ENCODE data around the gene ITGAL.
A peak's percentile ranks its signal among the peaks of the same experiment; 100 is the strongest.

Gene ITGAL

DNA sequence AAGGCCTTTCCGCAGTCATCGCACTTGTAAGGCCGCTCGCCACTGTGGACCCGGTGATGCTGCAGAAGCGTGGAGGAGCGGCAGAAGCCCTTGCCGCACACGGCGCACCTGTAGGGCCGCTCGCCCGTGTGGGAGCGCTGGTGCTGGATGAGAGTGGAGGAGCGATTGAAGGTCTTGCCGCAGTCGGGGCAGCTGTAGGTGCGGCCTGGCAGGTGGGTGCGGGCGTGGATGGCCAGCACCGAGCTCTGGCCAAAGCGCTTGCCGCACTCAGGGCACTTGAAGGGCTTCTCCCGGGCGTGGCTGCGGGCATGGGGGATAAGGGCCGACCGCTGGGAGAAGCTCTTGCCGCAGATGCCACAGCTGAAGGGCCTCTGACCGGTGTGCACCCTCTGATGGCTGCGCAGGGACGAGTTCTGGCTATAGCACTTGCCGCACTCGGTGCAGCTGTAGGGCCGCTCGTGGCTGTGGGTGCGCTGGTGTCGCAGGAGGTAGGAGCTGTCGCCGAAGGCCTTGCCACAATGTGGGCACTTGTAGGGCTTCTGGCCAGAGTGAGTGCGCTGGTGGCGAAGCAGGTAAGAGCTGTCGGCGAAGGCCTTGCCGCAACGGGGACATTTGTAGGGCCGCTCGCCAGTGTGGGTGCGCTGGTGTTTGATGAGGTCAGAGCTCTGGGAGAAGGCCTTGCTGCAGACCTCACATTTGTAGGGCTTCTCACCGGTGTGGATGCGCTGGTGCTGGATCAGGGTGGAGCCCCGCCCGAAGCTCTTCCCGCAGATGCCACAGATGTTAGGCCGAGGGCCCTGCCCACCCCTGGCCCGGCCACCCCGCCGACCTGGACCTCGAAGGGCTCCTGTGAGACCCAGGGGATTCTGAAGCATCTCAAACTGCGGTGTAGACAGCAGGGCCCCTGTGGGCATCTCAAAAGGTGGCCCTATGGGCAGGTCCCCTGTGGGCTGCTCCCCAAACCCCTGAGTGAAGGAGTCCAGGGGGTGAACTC is 52.3 kb downstream of the ITGAL start:
- H3K27ac ChIP-seq (ENCODE audit: low read depth, low read length) = no peak overlapping the region
- no peaks in the 10 kb centered on the region for H3K27me3 ChIP-seq (ENCODE audit: control insufficient read depth in 5 of 5, insufficient read depth in 4 of 5, low read length in 5 of 5)
- no peaks in the 10 kb centered on the region for H3K9me3 ChIP-seq (ENCODE audit: control insufficient read depth in 5 of 5, low read length in 5 of 5)
- no peak overlapping the region for H3K9ac ChIP-seq (ENCODE audit: low read length in 5 of 5)
- peaks cover 0 to 8% (median 6%) of the 10 kb centered on the region in 5 donors for H3K36me3 ChIP-seq (ENCODE audit: control insufficient read depth in 5 of 5, insufficient read depth in 5 of 5, low read length in 5 of 5)
- H3K4me3 ChIP-seq (ENCODE audit: low read depth in 1 of 5, low read length in 5 of 5) = peak overlapping the region in 1 of 5 donors; percentile 30
- H3K4me1 ChIP-seq (ENCODE audit: control insufficient read depth in 5 of 5, insufficient read depth in 5 of 5, low read length in 5 of 5) = peaks cover 7 to 40% (median 31%) of the 10 kb centered on the region in 5 donors

DNA sequence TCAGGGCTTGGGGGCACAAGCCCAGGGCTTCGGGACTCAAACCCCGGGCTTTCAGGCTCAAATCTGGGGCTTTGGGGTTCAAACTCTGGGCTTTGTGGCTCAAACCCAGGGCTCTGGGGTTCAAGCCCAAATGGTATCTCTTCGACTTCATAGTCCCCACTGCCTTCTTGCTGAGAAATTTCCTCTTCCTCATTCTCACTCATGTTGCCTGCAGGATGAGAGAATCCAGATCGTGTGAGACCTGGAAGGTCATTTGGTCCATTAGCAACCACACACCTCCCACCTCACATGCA is 53.2 kb downstream of the ITGAL start:
- Histone ChIP-seq H3K27ac (ENCODE audit: low read depth, low read length) (peak overlapping the region; percentile 69), H3K27me3 (ENCODE audit: control insufficient read depth in 5 of 5, insufficient read depth in 4 of 5, low read length in 5 of 5) (no peaks in the 10 kb centered on the region), H3K9me3 (ENCODE audit: control insufficient read depth in 5 of 5, low read length in 5 of 5) (no peaks in the 10 kb centered on the region), H3K4me3 (ENCODE audit: low read depth in 1 of 5, low read length in 5 of 5) (peak overlapping the region; percentile 50 to 89 (median 66)), H3K36me3 (ENCODE audit: control insufficient read depth in 5 of 5, insufficient read depth in 5 of 5, low read length in 5 of 5) (peaks cover 0 to 11% (median 9%) of the 10 kb centered on the region in 5 donors), H3K4me1 (ENCODE audit: control insufficient read depth in 5 of 5, insufficient read depth in 5 of 5, low read length in 5 of 5) (peaks cover 7 to 40% (median 31%) of the 10 kb centered on the region in 5 donors), H3K9ac (ENCODE audit: low read length in 5 of 5) (peak overlapping the region; percentile 44 to 75 (median 71))

DNA sequence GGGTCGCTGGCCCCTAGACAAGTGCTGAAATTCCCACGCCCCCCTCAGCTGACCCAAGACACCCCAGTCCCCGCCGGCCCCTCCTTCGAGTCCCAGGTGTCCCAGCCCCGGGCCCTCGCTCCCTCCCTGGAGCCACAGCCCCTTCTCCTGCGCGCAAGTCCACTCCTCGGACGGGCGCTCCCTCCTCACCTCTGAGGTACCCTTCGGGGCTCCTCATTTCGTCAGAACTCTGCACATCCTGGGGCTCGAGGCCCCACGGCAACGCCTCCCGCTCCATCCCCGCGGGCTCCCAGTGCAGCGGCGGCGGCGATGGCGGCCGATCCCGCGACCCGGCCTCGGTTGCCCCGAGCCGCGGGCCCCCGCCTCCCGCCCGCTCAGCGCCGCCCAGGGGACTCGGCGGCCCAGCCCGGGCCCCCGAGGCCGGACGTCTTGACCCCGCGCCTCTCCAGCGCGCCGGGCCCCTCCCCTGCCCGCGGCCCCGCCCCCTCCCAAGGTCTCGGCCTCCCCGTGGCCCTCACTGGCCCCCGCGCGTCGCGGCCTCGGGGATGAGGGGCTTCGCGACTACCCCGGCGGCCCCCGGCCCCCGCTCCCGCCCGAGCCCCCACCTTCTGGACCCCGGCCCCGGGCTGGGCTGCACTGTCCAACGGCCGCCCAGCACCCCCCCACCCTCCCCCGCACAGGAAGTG is 53.7 kb downstream of the ITGAL start, which contains the start of gene ZNF768:
Gene ZNF768, minus strand, starts transcription at position 430 of the 686 bp plus-strand sequence. Its CDS starts 153 bp downstream, at position 277.
- Histone ChIP-seq H3K4me1 (ENCODE audit: control insufficient read depth in 5 of 5, insufficient read depth in 5 of 5, low read length in 5 of 5) (peaks cover 7 to 40% (median 31%) of the 10 kb centered on the region in 5 donors), H3K27ac (ENCODE audit: low read depth, low read length) (peak within 1 kb of the TSS; percentile 94), H3K9me3 (ENCODE audit: control insufficient read depth in 5 of 5, low read length in 5 of 5) (no peaks in the 10 kb centered on the region), H3K27me3 (ENCODE audit: control insufficient read depth in 5 of 5, insufficient read depth in 4 of 5, low read length in 5 of 5) (no peaks in the 10 kb centered on the region), H3K36me3 (ENCODE audit: control insufficient read depth in 5 of 5, insufficient read depth in 5 of 5, low read length in 5 of 5) (peaks cover 0 to 16% (median 13%) of the 10 kb centered on the region in 5 donors), H3K9ac (ENCODE audit: low read length in 5 of 5) (peak within 1 kb of the TSS; percentile 44 to 92 (median 87)), H3K4me3 (ENCODE audit: low read depth in 1 of 5, low read length in 5 of 5) (peak within 1 kb of the TSS; percentile 73 to 89 (median 75))

DNA sequence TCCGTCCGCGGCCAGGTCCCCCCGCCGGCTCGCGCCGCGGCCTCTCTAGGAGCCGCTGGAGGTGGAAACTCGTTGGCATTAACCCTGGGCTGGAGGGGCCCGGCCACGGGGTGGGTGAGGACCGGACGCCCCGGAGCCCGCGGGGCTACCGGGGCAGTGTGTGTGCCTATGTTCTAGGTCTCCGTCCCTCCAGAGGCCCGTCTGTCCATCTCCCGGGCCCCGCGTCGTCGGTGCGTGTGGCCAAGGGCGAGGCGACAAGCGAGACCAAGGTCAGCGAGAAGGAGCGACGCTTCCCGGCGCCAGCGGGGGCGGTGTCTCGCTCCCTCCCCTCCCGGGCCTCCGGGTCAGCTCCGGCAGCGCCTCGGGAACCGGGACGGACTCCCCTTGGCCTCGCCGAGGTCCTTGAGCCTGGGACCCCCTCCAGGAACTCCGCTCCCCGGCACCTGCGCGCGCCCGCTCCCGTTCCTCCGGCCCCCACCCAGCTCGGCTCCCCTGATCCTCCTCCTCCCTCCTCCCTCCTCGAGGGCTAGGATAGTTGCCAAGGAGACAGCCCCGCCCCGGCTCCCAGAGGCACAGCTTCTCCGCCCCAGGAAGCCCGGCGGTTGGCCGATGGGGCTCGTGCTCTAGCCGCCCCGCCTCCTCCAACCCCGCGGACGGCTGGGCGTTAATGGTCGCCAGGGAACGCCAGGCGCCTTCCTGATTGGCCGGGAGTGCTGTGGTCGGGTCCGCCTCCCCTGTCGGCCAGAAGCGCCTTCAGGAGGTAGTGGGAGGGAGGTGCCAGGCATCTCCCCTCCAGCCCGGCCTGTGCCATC is 54.5 kb downstream of the ITGAL start:
- Histone ChIP-seq H3K9me3 (ENCODE audit: control insufficient read depth in 5 of 5, low read length in 5 of 5) (no peaks in the 10 kb centered on the region), H3K36me3 (ENCODE audit: control insufficient read depth in 5 of 5, insufficient read depth in 5 of 5, low read length in 5 of 5) (peaks cover 0 to 22% (median 16%) of the 10 kb centered on the region in 5 donors), H3K4me3 (ENCODE audit: low read depth in 1 of 5, low read length in 5 of 5) (peak overlapping the region; percentile 73 to 89 (median 75)), H3K4me1 (ENCODE audit: control insufficient read depth in 5 of 5, insufficient read depth in 5 of 5, low read length in 5 of 5) (peaks cover 7 to 40% (median 31%) of the 10 kb centered on the region in 5 donors), H3K9ac (ENCODE audit: low read length in 5 of 5) (peak overlapping the region in 4 of 5 donors; percentile 69 to 92 (median 88)), H3K27ac (ENCODE audit: low read depth, low read length) (peak overlapping the region; percentile 94), H3K27me3 (ENCODE audit: control insufficient read depth in 5 of 5, insufficient read depth in 4 of 5, low read length in 5 of 5) (no peaks in the 10 kb centered on the region)

DNA sequence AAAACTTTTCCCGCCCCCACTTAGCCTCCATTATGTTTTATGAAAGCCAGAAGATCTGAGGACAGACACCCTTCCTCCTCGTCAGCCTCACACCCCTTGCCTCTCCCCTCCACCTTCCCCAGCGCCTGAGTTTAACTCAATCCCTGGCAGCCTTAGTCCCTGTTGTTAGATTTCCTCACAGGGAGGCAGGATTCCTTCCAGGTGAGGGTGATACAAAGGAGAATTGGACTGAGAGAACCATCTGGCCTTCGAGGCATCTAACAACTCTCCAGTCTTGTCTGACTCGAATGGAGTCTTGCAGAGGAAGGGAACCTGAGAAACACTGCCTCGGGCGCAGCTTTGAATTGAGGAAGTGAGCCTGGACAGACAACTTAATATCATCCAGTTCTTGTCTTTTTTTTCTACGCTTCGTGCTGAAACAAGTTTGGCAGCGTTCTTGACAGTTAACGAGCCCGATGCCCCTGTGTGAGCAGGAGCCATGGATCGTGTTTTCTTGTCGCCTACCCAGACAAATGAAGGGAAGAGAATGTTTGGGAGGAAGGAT is 55.2 kb downstream of the ITGAL start:
- H3K9ac ChIP-seq (ENCODE audit: low read length in 5 of 5) = peak overlapping the region in 3 of 5 donors; percentile 49 to 77 (median 52)
- peaks cover 7 to 40% (median 31%) of the 10 kb centered on the region in 5 donors for H3K4me1 ChIP-seq (ENCODE audit: control insufficient read depth in 5 of 5, insufficient read depth in 5 of 5, low read length in 5 of 5)
- peaks cover 0 to 28% (median 21%) of the 10 kb centered on the region in 5 donors for H3K36me3 ChIP-seq (ENCODE audit: control insufficient read depth in 5 of 5, insufficient read depth in 5 of 5, low read length in 5 of 5)
- H3K27me3 ChIP-seq (ENCODE audit: control insufficient read depth in 5 of 5, insufficient read depth in 4 of 5, low read length in 5 of 5) = no peaks in the 10 kb centered on the region
- H3K27ac ChIP-seq (ENCODE audit: low read depth, low read length) = peak overlapping the region; percentile 94
- peak overlapping the region; percentile 5 to 89 (median 73) for H3K4me3 ChIP-seq (ENCODE audit: low read depth in 1 of 5, low read length in 5 of 5)
- H3K9me3 ChIP-seq (ENCODE audit: control insufficient read depth in 5 of 5, low read length in 5 of 5) = no peaks in the 10 kb centered on the region

DNA sequence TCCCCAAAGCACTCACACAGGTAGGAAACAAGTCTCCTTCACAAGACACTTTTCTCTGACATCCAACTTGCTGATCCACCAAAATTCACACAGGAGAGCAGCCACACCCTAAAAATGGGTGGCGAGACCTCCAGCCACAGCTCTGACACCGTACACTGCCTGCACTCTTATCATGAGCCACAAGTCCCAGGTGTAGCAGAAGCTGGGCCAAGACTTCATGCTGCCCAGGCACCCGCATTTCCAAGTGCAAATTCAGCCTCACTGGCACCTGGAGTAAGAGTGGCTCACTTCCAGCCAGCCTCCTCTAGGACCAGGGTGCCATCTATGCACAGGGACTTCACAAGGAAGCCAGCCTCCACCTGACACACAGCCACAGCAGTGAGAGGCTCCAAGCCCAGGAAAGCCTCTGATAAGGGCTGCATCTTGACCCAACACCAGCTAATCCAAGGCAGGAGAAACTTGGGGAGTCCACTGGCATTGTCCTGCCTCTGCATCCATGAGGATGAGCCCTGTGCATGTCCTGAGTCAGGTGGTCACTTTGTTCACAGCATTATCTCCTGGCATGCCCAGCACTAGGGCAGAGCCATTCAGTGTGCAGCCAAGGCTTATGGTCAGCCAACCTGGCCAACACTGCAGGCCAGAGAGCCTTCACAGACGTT is 56.4 kb downstream of the ITGAL start:
- peaks cover 0 to 32% (median 24%) of the 10 kb centered on the region in 5 donors for H3K36me3 ChIP-seq (ENCODE audit: control insufficient read depth in 5 of 5, insufficient read depth in 5 of 5, low read length in 5 of 5)
- peaks cover 7 to 50% (median 41%) of the 10 kb centered on the region in 5 donors for H3K4me1 ChIP-seq (ENCODE audit: control insufficient read depth in 5 of 5, insufficient read depth in 5 of 5, low read length in 5 of 5)
- peak overlapping the region in 1 of 5 donors; percentile 43 for H3K9ac ChIP-seq (ENCODE audit: low read length in 5 of 5)
- no peak overlapping the region for H3K27ac ChIP-seq (ENCODE audit: low read depth, low read length)
- no peaks in the 10 kb centered on the region for H3K9me3 ChIP-seq (ENCODE audit: control insufficient read depth in 5 of 5, low read length in 5 of 5)
- no peak overlapping the region for H3K4me3 ChIP-seq (ENCODE audit: low read depth in 1 of 5, low read length in 5 of 5)
- H3K27me3 ChIP-seq (ENCODE audit: control insufficient read depth in 5 of 5, insufficient read depth in 4 of 5, low read length in 5 of 5) = no peaks in the 10 kb centered on the region

DNA sequence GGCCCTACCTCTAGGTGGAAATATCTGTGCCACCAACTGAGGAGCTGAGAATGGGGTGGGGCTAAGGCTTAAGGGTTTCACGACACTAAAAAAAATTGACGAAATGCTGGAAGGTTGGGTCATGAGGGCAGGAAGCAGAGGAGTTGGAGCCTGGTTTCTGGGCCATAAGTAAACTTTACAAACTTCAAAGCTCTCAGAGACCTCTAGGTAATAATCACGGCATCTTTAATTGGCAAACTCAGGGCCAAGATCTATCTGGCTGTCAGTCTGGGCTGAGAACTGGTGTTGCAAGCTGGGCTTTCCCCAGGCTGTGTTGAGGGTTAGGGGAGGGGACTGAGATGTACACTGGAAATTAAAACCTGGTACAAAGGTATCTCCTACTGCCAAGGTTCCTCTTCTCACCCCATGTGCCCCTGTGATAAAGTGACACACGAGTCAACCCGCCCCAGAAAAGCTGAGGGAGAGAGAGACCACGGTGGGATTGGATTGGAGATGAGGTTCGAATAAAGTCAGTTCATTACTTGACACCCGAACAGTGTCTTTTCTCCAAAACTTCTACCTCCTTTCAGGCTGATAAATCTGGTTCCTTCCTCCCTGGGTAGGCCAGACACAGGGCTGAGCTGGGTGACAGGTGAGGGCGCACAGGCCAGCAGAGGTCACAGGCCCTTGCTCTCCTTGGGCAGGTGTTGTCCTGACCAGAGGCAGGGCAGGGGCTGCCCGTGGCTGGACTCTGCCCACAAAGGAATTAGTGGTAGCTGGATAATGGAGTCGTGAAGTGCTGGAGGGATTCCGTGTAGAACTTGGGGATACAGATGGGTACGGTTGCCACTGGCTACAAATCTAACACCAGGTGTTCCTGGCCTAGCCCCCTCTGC is 57.9 kb downstream of the ITGAL start:
- Histone ChIP-seq H3K36me3 (ENCODE audit: control insufficient read depth in 5 of 5, insufficient read depth in 5 of 5, low read length in 5 of 5) (peaks cover 0 to 24% (median 17%) of the 10 kb centered on the region in 5 donors), H3K27me3 (ENCODE audit: control insufficient read depth in 5 of 5, insufficient read depth in 4 of 5, low read length in 5 of 5) (no peaks in the 10 kb centered on the region), H3K4me3 (ENCODE audit: low read depth in 1 of 5, low read length in 5 of 5) (no peak overlapping the region), H3K9me3 (ENCODE audit: control insufficient read depth in 5 of 5, low read length in 5 of 5) (no peaks in the 10 kb centered on the region), H3K4me1 (ENCODE audit: control insufficient read depth in 5 of 5, insufficient read depth in 5 of 5, low read length in 5 of 5) (peaks cover 7 to 51% (median 40%) of the 10 kb centered on the region in 5 donors), H3K27ac (ENCODE audit: low read depth, low read length) (peak overlapping the region; percentile 24), H3K9ac (ENCODE audit: low read length in 5 of 5) (no peak overlapping the region)

DNA sequence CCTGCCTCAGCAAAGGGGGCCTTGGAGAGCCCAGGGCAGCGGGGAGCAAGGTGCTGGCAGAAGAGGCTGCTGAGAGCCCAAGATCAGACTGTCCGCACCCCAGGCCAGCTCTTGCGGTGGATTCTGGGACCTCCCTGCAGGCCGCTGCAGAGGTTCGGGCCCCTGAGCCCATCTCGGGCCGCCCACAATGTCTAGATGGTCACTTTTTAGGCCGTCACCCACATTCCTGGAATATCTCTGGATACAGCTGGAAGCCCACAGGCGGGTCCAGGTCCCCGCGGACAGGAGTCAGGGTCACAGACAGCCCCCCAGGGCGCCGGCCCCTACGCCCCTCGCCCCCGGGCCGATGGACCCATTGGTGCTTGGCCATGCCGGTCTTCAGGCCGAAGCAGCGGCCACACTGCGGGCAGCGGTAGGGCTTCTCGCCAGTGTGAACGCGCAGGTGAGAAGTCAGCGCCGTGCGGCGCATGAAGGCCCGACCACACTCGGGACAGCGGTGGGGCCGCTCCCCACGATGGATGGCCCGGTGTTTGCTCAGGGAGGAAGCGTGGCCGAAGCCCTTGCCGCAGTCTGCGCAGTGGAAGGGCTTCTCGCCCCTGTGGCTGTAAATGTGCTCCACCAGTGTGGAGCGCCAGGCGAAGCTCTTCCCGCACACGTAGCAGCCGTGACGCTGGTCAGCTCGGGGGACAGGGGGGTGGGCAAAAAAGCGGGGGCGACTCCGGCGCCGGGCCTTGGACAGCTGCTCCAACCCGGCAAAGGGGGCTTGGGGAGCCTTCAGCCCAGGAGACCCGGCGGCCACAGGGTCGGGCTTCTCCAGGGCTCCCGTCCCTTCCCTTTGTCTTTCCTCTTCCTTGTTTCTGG is 60.0 kb downstream of the ITGAL start:
- H3K9me3 ChIP-seq (ENCODE audit: control insufficient read depth in 5 of 5, low read length in 5 of 5) = no peaks in the 10 kb centered on the region
- H3K4me3 ChIP-seq (ENCODE audit: low read depth in 1 of 5, low read length in 5 of 5) = no peak overlapping the region
- no peaks in the 10 kb centered on the region for H3K27me3 ChIP-seq (ENCODE audit: control insufficient read depth in 5 of 5, insufficient read depth in 4 of 5, low read length in 5 of 5)
- H3K9ac ChIP-seq (ENCODE audit: low read length in 5 of 5) = no peak overlapping the region
- H3K36me3 ChIP-seq (ENCODE audit: control insufficient read depth in 5 of 5, insufficient read depth in 5 of 5, low read length in 5 of 5) = peaks cover 0 to 24% (median 17%) of the 10 kb centered on the region in 5 donors
- peaks cover 8 to 48% (median 37%) of the 10 kb centered on the region in 5 donors for H3K4me1 ChIP-seq (ENCODE audit: control insufficient read depth in 5 of 5, insufficient read depth in 5 of 5, low read length in 5 of 5)
- H3K27ac ChIP-seq (ENCODE audit: low read depth, low read length) = no peak overlapping the region
